SK-N-MC (cell line): ENCODE measurements around the gene ALX3.

Experiments used
- DNase-seq: peaks from one replicate; pipeline ENCODE4 v3.0.0-alpha.2; 2011; ENCODE audit warnings: low read depth, low spot score
- H3K27ac ChIP-seq: fragments of 200-600 bp; sonication (generic); 2 replicates; pipeline ENCODE4 v1.5.1; 2016; ENCODE audit warnings: mixed run types
- H3K36me3 ChIP-seq: fragments of 200-600 bp; sonication (generic); 2 replicates; pipeline ENCODE4 v1.6.1; 2017; ENCODE audit warnings: antibody characterized with exemption, low read length, mixed read lengths; ENCODE audit not compliant: insufficient read depth
- H3K4me3 ChIP-seq: fragments of 200-600 bp; sonication (generic); 2 replicates; pipeline ENCODE4 v1.5.1; 2016
- H3K9ac ChIP-seq: fragments of 200-600 bp; sonication (generic); 2 replicates; pipeline ENCODE4 v1.8.0; 2017; ENCODE audit warnings: mixed run types, mixed read lengths; ENCODE audit not compliant: insufficient read length
- H3K9me3 ChIP-seq: fragments of 200-600 bp; sonication (generic); 2 replicates; pipeline ENCODE4 v1.6.1; 2017; ENCODE audit warnings: low read depth, mild to moderate bottlenecking, antibody characterized with exemption, low read length, moderate library complexity, mixed read lengths
- EZH2 ChIP-seq: fragments of 200-600 bp; sonication (generic); IDR thresholded peaks from one replicate; pipeline ENCODE4 v1.6.1; 2017; ENCODE audit warnings: antibody characterized with exemption
- FOXP2 ChIP-seq: optimal IDR thresholded peaks from 2 replicates; pipeline ENCODE3; 2011; ENCODE audit warnings: mild to moderate bottlenecking, moderate library complexity; ENCODE audit not compliant: insufficient read depth; ENCODE audit errors: extremely low read length, control extremely low read depth
- POLR2AphosphoS5 ChIP-seq: IDR thresholded peaks from 2 replicates; pipeline ENCODE4 v1.6.1; 2012; ENCODE audit warnings: mild to moderate bottlenecking, low read depth, low read length, borderline replicate concordance

The ALX3 gene

GRCh38 chr1:110091791-110092190, 21.3 kb upstream of the ALX3 start:
- no peak for TF ChIP-seq POLR2AphosphoS5
- TF ChIP-seq EZH2, result no peak
- no peak for TF ChIP-seq FOXP2
- no peak overlapping the region for H3K4me3 ChIP-seq
- no peaks in the 10 kb centered on the region for H3K36me3 ChIP-seq
- no peaks in the 10 kb centered on the region for H3K9me3 ChIP-seq
- no peak overlapping the region for H3K27ac ChIP-seq
- DNase-seq, result no peak
- no peak overlapping the region for H3K9ac ChIP-seq

DNA sequence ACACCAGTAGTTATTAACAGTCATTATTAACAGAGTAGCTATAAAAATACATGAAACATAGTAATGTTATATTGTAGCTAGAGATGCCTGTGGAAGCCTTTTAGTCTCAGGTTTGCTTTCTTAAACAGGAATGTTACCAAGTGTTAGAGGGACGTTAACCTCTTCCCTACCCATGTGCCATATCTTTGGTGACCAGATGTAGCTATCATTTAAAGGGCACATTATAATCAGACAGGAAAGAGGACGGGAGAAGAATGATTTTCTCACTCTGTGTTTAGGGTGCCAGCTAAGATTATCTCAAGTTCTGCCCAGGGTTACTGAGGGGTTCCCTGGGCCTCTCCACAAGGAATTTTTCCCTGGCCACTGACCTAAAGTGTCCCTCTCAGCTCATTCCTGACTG, 20.9 kb upstream of the ALX3 start:
- no peak overlapping the region for H3K4me3 ChIP-seq
- no peak overlapping the region for H3K9ac ChIP-seq
- H3K36me3 ChIP-seq, result no peaks in the 10 kb centered on the region
- no peak for DNase-seq
- H3K9me3 ChIP-seq, result no peaks in the 10 kb centered on the region
- no peak overlapping the region for H3K27ac ChIP-seq
- TF ChIP-seq FOXP2, result no peak
- TF ChIP-seq EZH2, result no peak
- TF ChIP-seq POLR2AphosphoS5, result no peak

GRCh38 chr1:110089561-110090275, 19.2 kb upstream of the ALX3 start:
- no peak overlapping the region for H3K27ac ChIP-seq
- TF ChIP-seq FOXP2, result no peak
- TF ChIP-seq EZH2, result no peak
- TF ChIP-seq POLR2AphosphoS5, result no peak
- no peak overlapping the region for H3K4me3 ChIP-seq
- no peaks in the 10 kb centered on the region for H3K36me3 ChIP-seq
- H3K9me3 ChIP-seq, result no peaks in the 10 kb centered on the region
- no peak for DNase-seq
- no peak overlapping the region for H3K9ac ChIP-seq

DNA sequence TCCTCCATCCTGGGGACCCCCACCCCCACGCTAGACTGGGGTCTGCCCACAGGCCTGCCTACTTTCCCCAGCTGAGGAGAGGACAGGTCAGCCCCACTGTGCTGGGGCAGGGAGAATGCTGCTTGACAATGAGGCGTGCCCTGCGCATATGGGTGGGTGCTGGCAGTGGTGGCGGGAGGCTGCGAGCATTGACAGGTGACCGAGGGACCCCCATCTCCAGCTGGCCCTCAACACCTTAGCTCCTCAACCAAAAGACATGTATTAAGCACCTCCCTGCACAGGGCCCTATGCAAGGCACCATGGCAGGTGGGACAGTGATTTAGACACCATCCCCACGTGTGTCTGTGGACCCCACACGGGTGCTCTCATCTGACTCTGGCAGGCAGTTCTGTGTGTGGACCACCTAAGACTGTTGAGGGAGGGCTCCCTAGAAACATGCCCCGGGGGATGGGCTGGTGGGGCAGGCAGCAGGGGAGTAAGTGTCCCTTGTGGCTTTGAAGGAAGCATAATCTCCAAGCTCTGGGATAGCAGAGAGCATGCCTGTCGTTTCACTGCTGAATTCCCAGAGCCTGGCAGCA, 18.4 kb upstream of the ALX3 start:
- Histone ChIP-seq H3K9ac (no peak overlapping the region), H3K27ac (no peak overlapping the region)

GRCh38 chr1:110087812-110088738, 17.6 kb upstream of the ALX3 start:
- Histone ChIP-seq H3K9me3 (no peaks in the 10 kb centered on the region), H3K4me3 (no peak overlapping the region), H3K27ac (no peak overlapping the region), H3K9ac (no peak overlapping the region), H3K36me3 (no peaks in the 10 kb centered on the region)
- DNase-seq, result no peak
- TF ChIP-seq EZH2 (no peak), POLR2AphosphoS5 (no peak), FOXP2 (no peak)

More for the DNA sequence above, 18.4 kb upstream of the ALX3 start:
- DNase-seq, result no peak
- Histone ChIP-seq H3K4me3 (no peak overlapping the region), H3K36me3 (no peaks in the 10 kb centered on the region), H3K9me3 (no peaks in the 10 kb centered on the region)
- no peak for TF ChIP-seq FOXP2
- TF ChIP-seq POLR2AphosphoS5, result no peak
- no peak for TF ChIP-seq EZH2

DNA sequence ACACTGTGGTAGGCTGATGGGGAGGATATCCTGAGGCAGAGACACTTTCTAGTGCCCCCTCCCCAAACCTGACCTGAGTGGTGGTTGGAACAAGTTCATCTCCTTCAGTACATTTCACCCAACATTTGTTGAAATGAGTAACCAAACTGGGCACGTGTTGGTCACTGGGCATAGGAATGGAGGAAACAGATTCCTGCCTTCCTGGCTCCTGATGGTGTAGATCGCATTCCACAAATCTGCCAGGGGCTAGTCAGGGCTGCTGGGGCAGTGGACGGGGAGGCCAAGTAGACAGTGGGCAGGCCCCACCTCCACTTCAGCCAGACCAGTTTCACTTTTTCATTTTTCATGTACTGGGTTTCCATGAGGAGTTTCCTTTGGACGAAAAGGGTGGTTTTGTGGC, 16.5 kb upstream of the ALX3 start:
- Histone ChIP-seq H3K9me3 (no peaks in the 10 kb centered on the region), H3K27ac (no peak overlapping the region), H3K4me3 (no peak overlapping the region), H3K36me3 (no peaks in the 10 kb centered on the region), H3K9ac (no peak overlapping the region)
- DNase-seq, result no peak
- no peak for TF ChIP-seq EZH2

DNA sequence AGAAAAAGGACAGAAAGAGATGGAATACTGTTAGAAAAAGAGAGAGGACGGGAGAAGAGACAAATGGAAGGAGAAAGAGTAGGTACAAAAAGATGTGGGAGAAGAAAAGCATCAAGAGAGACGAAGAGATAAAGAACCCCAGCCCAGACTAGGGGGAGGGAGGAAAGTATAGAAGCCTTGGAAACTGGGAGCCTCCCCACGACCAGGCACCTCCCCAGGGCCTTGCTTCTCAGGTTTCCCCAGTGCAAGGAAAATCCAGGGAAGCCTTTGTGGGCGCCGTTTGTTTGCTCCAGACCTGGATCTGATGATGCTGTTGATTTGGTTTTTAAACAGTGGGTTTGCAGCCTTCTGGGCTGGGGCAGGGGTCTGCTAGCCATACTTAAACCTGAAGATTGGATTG, 15.2 kb upstream of the ALX3 start:
- no peaks in the 10 kb centered on the region for H3K36me3 ChIP-seq
- no peak overlapping the region for H3K27ac ChIP-seq
- H3K9me3 ChIP-seq, result no peaks in the 10 kb centered on the region
- DNase-seq, result no peak
- H3K4me3 ChIP-seq, result no peak overlapping the region
- H3K9ac ChIP-seq, result no peak overlapping the region
- TF ChIP-seq POLR2AphosphoS5 (no peak), EZH2 (no peak), FOXP2 (no peak)

DNA sequence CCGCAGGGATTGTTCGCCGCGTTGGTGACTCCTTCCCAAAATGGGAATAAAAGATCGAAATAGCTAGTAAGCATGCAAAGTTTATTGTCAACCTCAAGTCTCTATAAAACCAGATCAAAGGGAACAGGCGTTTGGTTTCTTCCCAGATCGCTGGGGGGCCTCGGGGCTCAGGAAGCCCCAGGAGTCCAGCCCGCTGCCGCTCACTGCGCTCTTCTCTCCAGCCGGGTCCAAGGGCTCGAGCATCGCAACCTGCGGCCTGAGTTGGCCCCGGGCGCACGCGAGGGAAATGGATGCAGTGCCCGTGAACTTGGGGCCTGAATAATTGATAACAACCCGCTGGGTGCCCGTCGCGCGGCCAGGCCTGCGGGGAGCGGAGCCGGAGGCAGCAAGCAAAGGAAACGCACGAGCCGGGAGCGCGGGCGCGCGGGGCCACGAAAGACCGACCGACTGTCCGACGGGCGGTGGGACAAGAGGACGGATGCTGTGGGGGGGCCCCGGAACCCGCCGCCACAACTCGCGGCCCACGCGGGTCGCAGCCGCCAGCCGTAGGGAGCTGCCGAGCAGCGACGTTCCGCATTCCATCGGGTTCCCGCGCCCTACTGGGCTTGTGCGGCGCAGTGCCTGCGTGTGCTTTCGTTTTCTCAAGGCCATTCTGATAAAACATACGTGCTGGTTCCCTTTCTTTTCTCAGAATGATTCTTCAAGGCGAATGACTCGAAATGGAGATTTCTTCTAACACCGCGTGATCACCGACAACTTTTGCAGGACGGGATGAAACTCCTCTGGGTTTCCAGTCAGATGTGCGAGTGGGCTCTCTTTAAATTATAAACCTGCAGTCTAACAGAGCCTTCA, 14.0 kb upstream of the ALX3 start:
- Histone ChIP-seq H3K9ac (no peak overlapping the region), H3K27ac (no peak overlapping the region), H3K9me3 (no peaks in the 10 kb centered on the region), H3K36me3 (no peaks in the 10 kb centered on the region), H3K4me3 (no peak overlapping the region)
- DNase-seq, result no peak
- no peak for TF ChIP-seq POLR2AphosphoS5
- TF ChIP-seq FOXP2, result no peak
- TF ChIP-seq EZH2, result no peak
